ENCODE measurements around the gene CD82. TPM values are rescaled to one million over a fixed set of nuclear protein-coding genes. Genes with fewer than 3 reads are reported as not detected.

The CD82 gene
- total and polyA plus RNA-seq, 7 experiments from 2014 or later = 36.4 to 319 (median 57.2) TPM

GRCh38 chr11:44591557-44591956, 26.1 kb downstream of the CD82 start:
- POLR2A ChIA-PET = interaction anchor here (0.5 to 3.4 kb wide), 4 partner anchors 17 to 1124 kb away, joined by 5 to 22 read pairs (median 6); no protein-coding TSS in a partner anchor

GRCh38 chr11:44592125-44592940, 26.9 kb downstream of the CD82 start:
- H3K27me3 ChIP-seq (ENCODE audit: control insufficient read depth in 2 of 2, insufficient read depth in 2 of 2, low read length in 2 of 2) = no peaks in the 10 kb centered on the region
- H3K36me3 Mint-ChIP-seq = peaks cover 4 to 46% (median 13%) of the 10 kb centered on the region in 5 donors
- no peak overlapping the region for H3K4me3 ChIP-seq (ENCODE audit: low read length)
- ATAC-seq (peak; percentile 62), DNase-seq (no peak)
- peak overlapping the region; percentile 32 to 90 (median 71) for H3K27ac Mint-ChIP-seq
- H3K4me1 Mint-ChIP-seq = peaks cover 24 to 74% (median 66%) of the 10 kb centered on the region in 7 donors
- no peak overlapping the region for H3K4me3 Mint-ChIP-seq
- ChIA-PET CTCF (interaction anchor here (0.7 to 1.2 kb wide), 2 partner anchors 22 to 31 kb away, joined by 3 read pairs; no protein-coding TSS in a partner anchor), POLR2A (interaction anchor here (0.9 to 3.4 kb wide), 4 partner anchors 15 to 21 kb away, joined by 4 to 22 read pairs (median 4); no protein-coding TSS in a partner anchor)
- intact Hi-C loops (cut with micrococcal nuclease) = loop anchor here in 1 of 2 donors (10.0 kb wide), 1 partner anchor 1252 kb away; the partner anchor contains the start of gene CRY2
- no peaks in the 10 kb centered on the region for H3K27me3 Mint-ChIP-seq
- no peak overlapping the region for H3K27ac ChIP-seq (ENCODE audit: low read depth, low read length)
- H3K9me3 Mint-ChIP-seq = no peaks in the 10 kb centered on the region
- H3K4me1 ChIP-seq (ENCODE audit: control insufficient read depth in 2 of 2, insufficient read depth in 2 of 2, low read length in 2 of 2) = peaks cover 30 to 32% of the 10 kb centered on the region in 2 donors
- H3K9me3 ChIP-seq (ENCODE audit: control insufficient read depth in 2 of 3, low read length in 3 of 3) = no peaks in the 10 kb centered on the region
- H3K36me3 ChIP-seq (ENCODE audit: control insufficient read depth in 2 of 3, insufficient read depth in 3 of 3, low read length in 3 of 3) = peaks cover 0 to 8% (median 0%) of the 10 kb centered on the region in 3 experiments

More at GRCh38 chr11:44591557-44591956, 26.1 kb downstream of the CD82 start:
- Histone ChIP-seq H3K27ac (ENCODE audit: low read depth, low read length) (no peak overlapping the region), H3K36me3 (ENCODE audit: control insufficient read depth in 2 of 3, insufficient read depth in 3 of 3, low read length in 3 of 3) (peaks cover 0 to 10% (median 0%) of the 10 kb centered on the region in 3 experiments), H3K27me3 (ENCODE audit: control insufficient read depth in 2 of 2, insufficient read depth in 2 of 2, low read length in 2 of 2) (no peaks in the 10 kb centered on the region), H3K4me3 (ENCODE audit: low read length) (no peak overlapping the region), H3K9me3 (ENCODE audit: control insufficient read depth in 2 of 3, low read length in 3 of 3) (no peaks in the 10 kb centered on the region), H3K4me1 (ENCODE audit: control insufficient read depth in 2 of 2, insufficient read depth in 2 of 2, low read length in 2 of 2) (peaks cover 23 to 24% of the 10 kb centered on the region in 2 donors)
- H3K9me3 Mint-ChIP-seq = no peaks in the 10 kb centered on the region
- peak overlapping the region in 7 of 9 donors; percentile 50 to 87 (median 72) for H3K27ac Mint-ChIP-seq
- no peak overlapping the region for H3K4me3 Mint-ChIP-seq
- no peak for DNase-seq
- intact Hi-C loops (cut with micrococcal nuclease) = loop anchor here in 1 of 2 donors (10.0 kb wide), 1 partner anchor 1253 kb away; the partner anchor contains the start of gene CRY2
- CTCF ChIA-PET = interaction anchor here (0.9 kb wide), 1 partner anchor 25 kb away, joined by 3 read pairs; no protein-coding TSS in a partner anchor
- ATAC-seq = no peak
- H3K4me1 Mint-ChIP-seq = peaks cover 23 to 70% (median 58%) of the 10 kb centered on the region in 7 donors
- peaks cover 11 to 48% (median 17%) of the 10 kb centered on the region in 5 donors for H3K36me3 Mint-ChIP-seq
- H3K27me3 Mint-ChIP-seq = no peaks in the 10 kb centered on the region

- no peak overlapping the region for H3K27ac ChIP-seq (ENCODE audit: low read depth, low read length)
- peaks cover 0 to 7% (median 0%) of the 10 kb centered on the region in 3 experiments for H3K36me3 ChIP-seq (ENCODE audit: control insufficient read depth in 2 of 3, insufficient read depth in 3 of 3, low read length in 3 of 3)
- DNase-seq = no peak
- no peaks in the 10 kb centered on the region for H3K27me3 Mint-ChIP-seq
- H3K27ac Mint-ChIP-seq = peak overlapping the region in 7 of 9 donors; percentile 49 to 98 (median 90)
- H3K36me3 Mint-ChIP-seq = peaks cover 3 to 44% (median 13%) of the 10 kb centered on the region in 5 donors
- no peaks in the 10 kb centered on the region for H3K9me3 ChIP-seq (ENCODE audit: control insufficient read depth in 2 of 3, low read length in 3 of 3)
- H3K4me1 Mint-ChIP-seq = peaks cover 24 to 83% (median 75%) of the 10 kb centered on the region in 7 donors
- intact Hi-C loops (cut with micrococcal nuclease) = loop anchor here in 1 of 2 donors (10.0 kb wide), 1 partner anchor 1252 kb away; the partner anchor contains the start of gene CRY2
- ATAC-seq = no peak
- ChIA-PET CTCF (interaction anchor here (1.2 kb wide), 1 partner anchor 22 kb away, joined by 3 read pairs; no protein-coding TSS in a partner anchor), POLR2A (interaction anchor here (0.9 to 3.4 kb wide), 4 partner anchors 14 to 29 kb away, joined by 4 to 22 read pairs (median 4); no protein-coding TSS in a partner anchor)
- H3K27me3 ChIP-seq (ENCODE audit: control insufficient read depth in 2 of 2, insufficient read depth in 2 of 2, low read length in 2 of 2) = no peaks in the 10 kb centered on the region
- H3K9me3 Mint-ChIP-seq = no peaks in the 10 kb centered on the region
- H3K4me3 Mint-ChIP-seq = no peak overlapping the region
- H3K4me3 ChIP-seq (ENCODE audit: low read length) = no peak overlapping the region
- H3K4me1 ChIP-seq (ENCODE audit: control insufficient read depth in 2 of 2, insufficient read depth in 2 of 2, low read length in 2 of 2) = peaks cover 37 to 38% of the 10 kb centered on the region in 2 donors
These were observed 27.8 kb downstream of the CD82 start for GRCh38 chr11:44593251-44593650.

GRCh38 chr11:44595006-44595405, 29.5 kb downstream of the CD82 start:
- H3K36me3 ChIP-seq (ENCODE audit: control insufficient read depth in 2 of 3, insufficient read depth in 3 of 3, low read length in 3 of 3) = no peaks in the 10 kb centered on the region
- intact Hi-C loops (cut with micrococcal nuclease) = loop anchor here in 1 of 2 donors (10.0 kb wide), 1 partner anchor 1250 kb away; the partner anchor contains the start of gene CRY2
- Mint-ChIP-seq H3K27me3 (no peaks in the 10 kb centered on the region), H3K27ac (peak overlapping the region; percentile 68 to 98 (median 90)), H3K4me3 (peak overlapping the region in 5 of 10 donors; percentile 27 to 91 (median 69)), H3K36me3 (peaks cover 0 to 37% (median 8%) of the 10 kb centered on the region in 5 donors), H3K4me1 (peaks cover 24 to 84% (median 80%) of the 10 kb centered on the region in 7 donors), H3K9me3 (no peaks in the 10 kb centered on the region)
- H3K9me3 ChIP-seq (ENCODE audit: control insufficient read depth in 2 of 3, low read length in 3 of 3) = no peaks in the 10 kb centered on the region
- peak overlapping the region; percentile 31 for H3K27ac ChIP-seq (ENCODE audit: low read depth, low read length)
- peaks cover 37 to 38% of the 10 kb centered on the region in 2 donors for H3K4me1 ChIP-seq (ENCODE audit: control insufficient read depth in 2 of 2, insufficient read depth in 2 of 2, low read length in 2 of 2)
- POLR2A ChIA-PET = interaction anchor here (0.6 to 3.4 kb wide), 5 partner anchors 10 to 31 kb away, joined by 3 to 22 read pairs (median 11); no protein-coding TSS in a partner anchor
- H3K4me3 ChIP-seq (ENCODE audit: low read length) = no peak overlapping the region
- ATAC-seq (no peak), DNase-seq (no peak)
- no peaks in the 10 kb centered on the region for H3K27me3 ChIP-seq (ENCODE audit: control insufficient read depth in 2 of 2, insufficient read depth in 2 of 2, low read length in 2 of 2)
- CTCF ChIA-PET = interaction anchor here (0.7 to 1.7 kb wide), 2 partner anchors 14 to 17 kb away, joined by 3 to 5 read pairs; no protein-coding TSS in a partner anchor

- no peaks in the 10 kb centered on the region for H3K36me3 ChIP-seq (ENCODE audit: control insufficient read depth in 2 of 3, insufficient read depth in 3 of 3, low read length in 3 of 3)
- peak overlapping the region; percentile 54 for H3K4me3 ChIP-seq (ENCODE audit: low read length)
- POLR2A ChIA-PET = interaction anchor here (0.6 to 5.3 kb wide), 14 partner anchors 9 to 130 kb away, joined by 3 to 47 read pairs (median 4); partner anchors contain the start of gene CD82
- Mint-ChIP-seq H3K4me1 (peaks cover 22 to 86% (median 78%) of the 10 kb centered on the region in 7 donors), H3K27ac (peak overlapping the region; percentile 87 to 98 (median 95)), H3K4me3 (peak overlapping the region in 8 of 10 donors; percentile 29 to 91 (median 80)), H3K36me3 (peaks cover 0 to 36% (median 8%) of the 10 kb centered on the region in 5 donors), H3K27me3 (no peaks in the 10 kb centered on the region), H3K9me3 (no peaks in the 10 kb centered on the region)
- ATAC-seq = no peak
- no peaks in the 10 kb centered on the region for H3K9me3 ChIP-seq (ENCODE audit: control insufficient read depth in 2 of 3, low read length in 3 of 3)
- DNase-seq = peak in 1 of 9 donors; percentile 12
- CTCF ChIA-PET = interaction anchor here (0.7 to 2.1 kb wide), 6 partner anchors 9 to 30 kb away, joined by 3 to 11 read pairs (median 4); partner anchors contain the start of gene CD82
- no peaks in the 10 kb centered on the region for H3K27me3 ChIP-seq (ENCODE audit: control insufficient read depth in 2 of 2, insufficient read depth in 2 of 2, low read length in 2 of 2)
- intact Hi-C loops (cut with micrococcal nuclease) = loop anchor here in 1 of 2 donors (1.0 to 10.0 kb wide), 2 partner anchors 22 to 1249 kb away; partner anchors contain the start of gene CRY2
- H3K27ac ChIP-seq (ENCODE audit: low read depth, low read length) = peak overlapping the region; percentile 70
- H3K4me1 ChIP-seq (ENCODE audit: control insufficient read depth in 2 of 2, insufficient read depth in 2 of 2, low read length in 2 of 2) = peaks cover 35 to 37% of the 10 kb centered on the region in 2 donors
These were observed 30.5 kb downstream of the CD82 start for GRCh38 chr11:44595964-44596381.

Measured in naive thymus-derived CD4-positive, alpha-beta T cell (primary cell).